Activated CD4-positive, alpha-beta T cell treated with anti-CD3 and anti-CD28 coated beads, Interleukin-2, Interleukin-4, amounts not matched to agents 100 ng/mL and 50 ng/mL, durations not matched to agents 16 hours and 8 hours (primary cell): ENCODE data around the gene SCP2.
A peak's percentile ranks its signal among the peaks of the same experiment; 100 is the strongest.

Experiments used
- DNase-seq: peaks from one replicate; pipeline ENCODE4 v3.0.0-alpha.2; 2020; ENCODE audit warnings: low spot score

Gene SCP2

DNA sequence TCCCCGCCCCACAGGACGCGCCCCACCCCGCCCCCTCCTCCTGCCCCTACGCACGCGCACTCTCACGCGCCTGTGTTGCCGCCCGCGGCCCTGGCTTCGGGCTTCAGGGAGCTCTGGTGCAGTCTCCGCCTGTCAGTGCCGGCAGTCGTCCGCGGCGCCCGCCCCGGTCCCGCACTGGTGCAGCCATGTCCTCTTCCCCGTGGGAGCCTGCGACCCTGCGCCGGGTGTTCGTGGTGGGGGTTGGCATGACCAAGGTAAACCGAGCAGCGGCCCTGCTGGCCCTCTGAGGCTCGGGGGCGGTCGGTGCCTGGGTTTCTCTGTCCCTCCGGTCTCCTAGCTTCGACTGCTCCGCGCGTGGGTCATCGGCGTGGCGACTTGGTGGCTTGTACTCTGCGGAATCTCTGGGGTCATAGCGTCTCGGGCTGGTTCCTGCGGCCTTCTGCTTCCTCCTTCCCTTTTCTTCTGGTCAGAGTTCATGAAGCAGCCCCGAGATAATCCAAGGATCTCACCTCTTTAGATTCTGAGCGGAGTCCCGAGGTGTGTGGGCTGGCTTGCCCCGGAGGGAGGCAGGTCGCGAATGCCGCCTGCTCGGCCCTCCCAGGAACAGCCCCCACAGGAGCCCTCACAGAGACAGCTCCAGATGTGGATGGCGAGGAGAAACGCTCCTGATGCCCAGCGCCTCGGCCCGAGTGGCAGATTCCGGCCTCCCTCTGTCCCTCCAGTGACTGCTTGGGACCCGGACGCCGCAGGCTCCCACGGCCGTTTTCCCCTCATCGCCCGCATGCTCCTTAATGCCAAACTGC lies at the start of gene SCP2:
Gene SCP2 (plus strand): TSS at position 65 of the 803 bp plus-strand sequence. CDS start 121 bp downstream, at position 186.
- peak; percentile 77 for DNase-seq

DNA sequence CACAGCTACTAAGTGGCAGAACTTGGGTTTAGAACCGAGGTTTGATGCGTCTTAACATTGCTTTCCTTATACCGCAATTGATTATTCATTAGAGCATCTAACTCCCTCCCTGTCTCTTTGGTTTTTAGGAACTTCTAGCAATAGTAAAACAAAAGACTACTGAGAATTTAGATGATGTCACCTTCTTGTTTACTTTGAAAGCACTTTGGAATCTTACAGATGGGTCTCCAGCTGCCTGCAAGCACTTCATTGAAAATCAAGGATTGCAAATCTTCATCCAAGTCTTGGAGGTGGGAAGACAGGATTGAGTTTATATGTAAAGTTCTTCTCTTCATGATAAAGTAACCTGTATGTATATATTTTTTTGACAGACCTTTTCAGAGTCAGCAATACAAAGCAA lies 49.5 kb upstream of the SCP2 start:
- DNase-seq, result no peak

GRCh38 chr1:52880206-52880605 lies 46.9 kb upstream of the SCP2 start:
- no peak for DNase-seq

DNA sequence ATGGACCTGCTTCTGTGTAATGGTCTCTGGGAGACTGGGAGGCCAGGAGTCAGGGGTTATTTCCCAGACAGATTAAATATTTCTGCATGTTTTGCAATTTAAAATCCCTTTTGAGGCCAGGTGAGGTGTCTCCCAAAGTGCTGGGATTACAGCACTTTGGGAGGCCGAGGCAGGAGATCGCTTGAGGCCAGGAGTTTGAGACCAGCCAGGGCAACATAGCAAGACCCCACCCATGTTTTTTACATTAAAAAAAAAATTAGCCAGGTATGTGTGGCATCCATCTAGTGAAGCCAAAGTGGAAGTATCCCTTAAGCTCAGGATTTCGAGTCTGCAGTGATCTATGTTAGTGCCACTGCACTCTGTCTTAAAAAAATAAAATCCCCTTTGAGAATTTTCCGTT lies 39.6 kb upstream of the SCP2 start:
- no peak for DNase-seq

GRCh38 chr1:52892424-52893215 lies 34.5 kb upstream of the SCP2 start:
- no peak for DNase-seq

DNA sequence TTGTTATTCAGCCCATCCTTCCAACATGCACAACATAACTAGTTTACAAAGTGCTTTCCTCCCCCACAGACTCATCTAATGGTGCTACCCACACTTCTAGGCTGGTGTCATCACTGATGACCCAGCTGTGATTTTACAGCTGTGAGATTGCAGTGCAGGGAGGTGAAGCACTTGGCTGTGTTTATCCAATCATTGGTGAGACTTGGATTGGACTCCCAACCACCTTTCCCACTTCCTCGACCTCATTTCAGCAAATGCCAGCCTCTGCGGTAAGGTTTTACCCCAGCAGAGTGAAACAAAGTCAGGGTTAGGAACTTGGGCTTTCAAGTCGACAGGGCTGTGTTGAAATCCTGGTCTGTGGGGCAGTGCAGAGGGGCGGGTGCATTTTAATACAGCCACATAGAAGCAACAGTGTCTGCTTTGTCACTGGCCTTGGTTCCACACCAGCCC lies 27.6 kb upstream of the SCP2 start:
- no peak for DNase-seq

DNA sequence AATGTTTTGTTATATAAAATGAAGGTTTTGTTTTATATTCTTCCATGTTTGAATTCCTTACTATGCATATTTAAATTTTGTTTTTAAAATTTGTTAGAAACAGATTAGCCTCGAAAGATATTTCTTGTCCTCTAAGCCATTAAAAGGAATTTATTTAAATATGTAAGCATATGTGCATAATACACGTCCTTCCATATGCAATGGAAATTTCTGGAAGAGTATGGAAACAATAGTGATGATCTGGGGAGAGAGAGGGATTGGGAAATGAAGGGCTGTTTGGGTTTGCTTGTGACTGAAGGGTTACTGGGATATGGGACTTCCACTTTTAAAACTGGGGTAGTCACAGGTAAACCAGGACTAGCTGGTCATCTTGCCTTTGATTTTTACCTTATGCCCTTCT lies 26.7 kb upstream of the SCP2 start:
- DNase-seq, result no peak

DNA sequence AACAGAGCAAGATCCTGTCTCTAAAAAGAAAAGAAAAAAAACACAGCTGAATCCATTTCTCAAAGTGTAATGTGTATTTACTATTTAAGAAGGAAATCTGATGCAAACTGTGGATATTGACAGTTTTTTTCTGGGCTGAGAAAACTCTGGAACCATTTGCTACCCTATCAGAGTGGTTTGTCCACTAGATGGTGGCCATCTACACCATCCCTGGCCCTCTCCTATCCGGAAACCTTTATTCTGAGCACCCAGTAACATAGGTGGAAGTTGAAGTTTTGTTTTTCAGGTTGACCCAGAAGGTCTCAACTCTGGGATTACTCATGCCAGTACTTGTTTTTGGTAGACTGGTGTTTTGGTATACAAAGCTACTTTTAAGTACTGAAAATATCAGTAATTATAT lies 25.7 kb upstream of the SCP2 start:
- no peak for DNase-seq

DNA sequence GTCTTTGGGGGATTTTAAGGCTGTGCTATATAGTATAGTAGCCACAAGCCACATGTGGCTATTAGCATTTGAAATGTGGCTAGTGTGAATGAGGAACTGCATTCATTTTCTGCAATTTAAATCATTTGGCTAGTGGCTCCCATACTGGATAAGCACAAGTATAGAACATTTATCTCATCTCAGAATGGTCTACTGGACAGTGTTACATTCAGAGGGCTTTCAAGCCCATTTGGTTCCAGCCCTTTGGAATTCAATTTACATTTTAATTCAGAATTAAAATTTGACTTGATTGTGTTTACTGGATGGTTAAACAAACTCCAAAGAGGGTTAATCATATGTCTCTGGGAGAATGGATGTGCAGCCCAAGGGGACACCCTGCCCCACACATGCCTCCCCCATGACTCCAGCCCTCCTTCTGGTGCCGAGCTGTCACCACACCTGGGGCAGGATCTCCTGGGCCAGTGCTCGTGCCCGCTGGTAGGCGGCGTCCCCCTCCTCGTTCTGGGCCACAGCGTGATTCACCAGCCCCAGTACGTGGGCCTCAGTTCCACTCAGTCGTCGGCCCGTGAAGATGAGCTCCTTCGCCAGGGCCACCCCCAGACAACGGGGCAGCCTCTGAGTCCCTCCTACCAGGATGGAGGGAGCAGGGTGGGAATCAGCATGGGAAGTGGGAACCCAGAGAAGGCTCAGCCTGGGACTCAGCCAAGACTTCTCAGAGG lies 22.7 kb upstream of the SCP2 start:
- DNase-seq, result no peak

- peak; percentile 27 for DNase-seq
Measured at GRCh38 chr1:52904927-52905698, 22.0 kb upstream of the SCP2 start.

- no peak for DNase-seq
Measured at GRCh38 chr1:52906135-52906603, 20.9 kb upstream of the SCP2 start.

GRCh38 chr1:52907068-52907811 lies 19.8 kb upstream of the SCP2 start:
- DNase-seq, result no peak

- DNase-seq, result no peak
Measured at GRCh38 chr1:52907812-52908153, 19.3 kb upstream of the SCP2 start.

- DNase-seq, result no peak
Measured at GRCh38 chr1:52911541-52911940, 15.5 kb upstream of the SCP2 start.

DNA sequence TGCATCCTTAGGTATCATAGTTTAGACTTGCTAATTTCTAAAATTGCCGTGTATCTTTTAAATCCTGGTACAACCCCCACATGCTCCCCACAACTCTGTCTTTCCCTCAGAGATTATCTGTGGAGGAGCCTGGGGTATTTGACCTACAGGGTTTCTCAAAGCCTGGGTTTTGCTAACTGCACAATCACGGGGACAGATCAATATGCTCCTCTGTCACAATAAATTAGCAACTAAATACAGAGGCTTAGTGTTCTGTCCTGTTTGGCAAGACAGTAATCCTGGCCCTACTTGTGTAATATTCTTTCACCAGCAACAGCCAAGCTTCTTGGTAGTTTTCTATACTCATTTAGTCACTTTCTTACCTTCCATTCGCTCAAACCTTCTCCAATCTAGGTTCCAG lies 14.1 kb upstream of the SCP2 start:
- DNase-seq, result no peak

GRCh38 chr1:52913537-52913936 lies 13.5 kb upstream of the SCP2 start:
- no peak for DNase-seq

DNA sequence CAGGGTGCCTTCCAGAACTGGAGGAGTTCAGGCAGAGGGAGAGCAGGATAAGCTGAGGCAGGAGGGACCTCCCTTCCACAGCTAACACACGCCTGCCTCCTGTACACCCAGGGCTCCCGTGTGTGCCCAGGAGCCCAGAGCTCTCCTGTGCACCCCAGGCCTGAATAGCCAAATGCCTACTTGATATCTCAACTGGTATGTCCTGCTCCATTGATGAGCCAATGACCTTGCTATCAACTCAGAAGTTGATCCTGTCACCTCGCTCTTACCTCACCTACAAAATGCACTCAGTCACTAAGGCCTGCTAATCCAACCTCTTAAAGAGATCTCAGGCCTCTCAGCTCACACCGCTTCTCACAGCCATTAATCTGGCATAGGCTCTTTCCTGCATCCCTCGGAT lies 12.6 kb upstream of the SCP2 start:
- DNase-seq, result no peak

DNA sequence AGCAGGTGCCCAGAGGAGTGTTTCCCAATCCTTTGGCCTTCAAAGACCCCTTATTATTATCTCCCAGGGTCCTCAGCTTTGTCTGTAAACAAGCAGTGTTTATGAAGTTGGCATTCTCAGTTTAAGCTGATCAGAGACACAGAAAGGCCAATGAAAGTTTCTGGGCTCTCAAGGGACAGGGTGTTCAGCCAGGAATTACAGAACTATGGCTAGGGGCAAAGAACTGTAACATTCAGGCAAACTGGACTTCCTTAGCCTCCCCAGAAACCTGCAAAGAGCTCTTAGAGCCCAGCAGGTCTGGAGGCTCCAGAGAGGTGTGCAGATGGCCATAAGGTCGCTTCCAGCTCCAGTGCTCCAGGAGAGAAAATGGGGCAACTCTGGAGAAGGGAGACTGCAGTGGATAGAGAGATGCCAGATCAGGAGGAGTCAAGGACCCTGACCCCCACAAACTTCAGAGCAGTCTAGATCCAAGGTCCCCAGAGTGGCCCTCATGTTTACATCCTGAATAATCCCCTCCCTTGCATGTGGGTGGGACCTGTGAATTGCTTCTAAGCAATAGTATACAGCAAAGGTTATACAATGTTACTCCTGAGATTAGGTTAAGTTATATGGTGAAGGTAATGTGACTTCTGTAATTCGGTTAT lies 11.7 kb upstream of the SCP2 start:
- no peak for DNase-seq

- DNase-seq, result no peak
Measured at GRCh38 chr1:52915855-52916220, 11.2 kb upstream of the SCP2 start.

GRCh38 chr1:52916241-52916975 lies 10.7 kb upstream of the SCP2 start:
- DNase-seq, result no peak
